ENCODE results near the gene WDR89.
"Not testable (repeated sequence)": the region's sequence is repeated elsewhere in the genome, so short reads cannot be mapped to it uniquely, and the experiment has no call there.

The WDR89 gene

GRCh38 chr14:63652406-63652805 is 10.7 kb upstream of the WDR89 start:
- DNase-seq = no peak

- DNase-seq = no peak
Measured at GRCh38 chr14:63650256-63650952, 8.7 kb upstream of the WDR89 start.

GRCh38 chr14:63647696-63648410 is 6.2 kb upstream of the WDR89 start:
- DNase-seq = peak; percentile 9

- no peak for DNase-seq
Measured at GRCh38 chr14:63644741-63645140, 3.1 kb upstream of the WDR89 start.

- no peak for DNase-seq
Measured at GRCh38 chr14:63642656-63643382, 1.1 kb upstream of the WDR89 start.

- peak; percentile 94 for DNase-seq
Measured at GRCh38 chr14:63642229-63642611, 549 bp upstream of the WDR89 start.

GRCh38 chr14:63638493-63638892 is 3.2 kb downstream of the WDR89 start:
- no peak for DNase-seq

- not testable (repeated sequence) for DNase-seq
Measured at GRCh38 chr14:63636094-63636635, 5.5 kb downstream of the WDR89 start.

GRCh38 chr14:63633801-63634200 is 7.9 kb downstream of the WDR89 start:
- DNase-seq = no peak

GRCh38 chr14:63632932-63633514 is 8.6 kb downstream of the WDR89 start:
- no peak for DNase-seq

GRCh38 chr14:63624701-63625100 is 17.0 kb downstream of the WDR89 start:
- DNase-seq = no peak

GRCh38 chr14:63624203-63624602 is 17.5 kb downstream of the WDR89 start:
- DNase-seq = no peak

GRCh38 chr14:63621975-63622374 is 19.7 kb downstream of the WDR89 start:
- not testable (repeated sequence) for DNase-seq

- DNase-seq = no peak
Measured at GRCh38 chr14:63616015-63616414, 25.7 kb downstream of the WDR89 start.

- DNase-seq = peak; percentile 59
Measured at GRCh38 chr14:63614679-63615363, 26.9 kb downstream of the WDR89 start.

- no peak for DNase-seq
Measured at GRCh38 chr14:63611078-63611477, 30.6 kb downstream of the WDR89 start.

- peak; percentile 16 for DNase-seq
Measured at GRCh38 chr14:63605041-63605532, 36.6 kb downstream of the WDR89 start.

- DNase-seq = no peak
Measured at GRCh38 chr14:63604626-63605025, 37.0 kb downstream of the WDR89 start.

GRCh38 chr14:63603749-63604277 is 37.9 kb downstream of the WDR89 start:
- no peak for DNase-seq

GRCh38 chr14:63598807-63599206 is 42.9 kb downstream of the WDR89 start:
- no peak for DNase-seq

GRCh38 chr14:63596998-63597658 is 44.5 kb downstream of the WDR89 start:
- DNase-seq = no peak
